GM12864 (cell line): ENCODE measurements around the gene DUSP7.

Experiments used
- DNase-seq: peaks from one replicate; pipeline ENCODE4 v3.0.0-alpha.2; 2011; ENCODE audit warnings: low read depth
- H3K4me3 ChIP-seq: 2 replicates; pipeline ENCODE4 v1.5.1; 2011; ENCODE audit warnings: mild to moderate bottlenecking, low read depth, low read length, control low read depth
- CTCF ChIP-seq: IDR thresholded peaks from 2 replicates; pipeline ENCODE4 v1.5.1; 2011; ENCODE audit warnings: low read depth, mild to moderate bottlenecking, moderate library complexity, low read length, control low read depth, inconsistent platforms; ENCODE audit errors: missing control alignments

The DUSP7 gene

GRCh38 chr3:52086461-52086860 is 30.1 kb upstream of the DUSP7 start:
- no peak for DNase-seq
- no peak for TF ChIP-seq CTCF
- no peak overlapping the region for H3K4me3 ChIP-seq

GRCh38 chr3:52085681-52086282 is 29.4 kb upstream of the DUSP7 start:
- no peak overlapping the region for H3K4me3 ChIP-seq
- DNase-seq, result no peak
- TF ChIP-seq CTCF, result no peak

GRCh38 chr3:52084954-52085680 is 28.7 kb upstream of the DUSP7 start:
- no peak for DNase-seq
- peak; percentile 21 for TF ChIP-seq CTCF
- H3K4me3 ChIP-seq, result no peak overlapping the region

- TF ChIP-seq CTCF, result no peak
- no peak overlapping the region for H3K4me3 ChIP-seq
- DNase-seq, result no peak
These were observed 28.0 kb upstream of the DUSP7 start for GRCh38 chr3:52084216-52084945.

GRCh38 chr3:52083556-52084087 is 27.3 kb upstream of the DUSP7 start:
- H3K4me3 ChIP-seq, result no peak overlapping the region
- DNase-seq, result no peak
- TF ChIP-seq CTCF, result no peak

GRCh38 chr3:52082951-52083350 is 26.6 kb upstream of the DUSP7 start:
- H3K4me3 ChIP-seq, result no peak overlapping the region
- no peak for DNase-seq
- no peak for TF ChIP-seq CTCF
